AG09309 (cell line): ENCODE measurements around the gene EHBP1.

ENCODE experiments used
- DNase-seq: peaks from one replicate; pipeline ENCODE4 v3.0.0-alpha.2; 2010; ENCODE audit warnings: low read depth
- H3K4me3 ChIP-seq: 2 replicates; pipeline ENCODE4 v1.5.1; 2011; ENCODE audit warnings: mild to moderate bottlenecking, low read depth, low read length, moderate library complexity; ENCODE audit not compliant: control insufficient read depth
- CTCF ChIP-seq: IDR thresholded peaks from 2 replicates; pipeline ENCODE4 v1.5.1; 2011; ENCODE audit warnings: mild to moderate bottlenecking, low read depth, low read length, inconsistent platforms; ENCODE audit not compliant: insufficient read depth, control insufficient read depth; ENCODE audit errors: missing control alignments

Gene EHBP1

GRCh38 chr2:62713837-62714236 lies 8.3 kb downstream of the EHBP1 start:
- no peak for TF ChIP-seq CTCF
- no peak for DNase-seq
- H3K4me3 ChIP-seq = no peak overlapping the region

DNA sequence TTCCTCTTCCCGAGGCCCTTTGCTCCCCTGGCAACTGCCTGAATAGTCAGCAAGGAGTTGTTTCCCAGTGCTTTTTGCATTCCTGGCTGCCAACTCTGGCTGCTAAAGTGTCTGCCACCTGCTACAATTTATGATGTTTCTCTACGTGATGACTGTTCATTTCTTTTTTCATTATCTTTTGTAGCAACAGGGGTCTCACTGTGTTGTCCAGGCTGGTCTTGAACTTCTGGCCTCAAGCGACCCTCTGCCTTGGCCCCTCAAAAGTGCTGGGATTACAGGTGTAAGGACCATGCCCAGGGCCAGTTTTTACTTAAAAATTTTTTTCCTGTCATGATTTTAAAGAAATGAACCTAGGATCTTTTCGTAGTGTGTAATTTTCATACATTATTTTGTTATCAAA lies 11.3 kb downstream of the EHBP1 start:
- TF ChIP-seq CTCF = no peak
- DNase-seq = no peak
- H3K4me3 ChIP-seq = no peak overlapping the region

GRCh38 chr2:62717503-62718081 lies 12.1 kb downstream of the EHBP1 start:
- no peak overlapping the region for H3K4me3 ChIP-seq
- DNase-seq = no peak
- no peak for TF ChIP-seq CTCF

DNA sequence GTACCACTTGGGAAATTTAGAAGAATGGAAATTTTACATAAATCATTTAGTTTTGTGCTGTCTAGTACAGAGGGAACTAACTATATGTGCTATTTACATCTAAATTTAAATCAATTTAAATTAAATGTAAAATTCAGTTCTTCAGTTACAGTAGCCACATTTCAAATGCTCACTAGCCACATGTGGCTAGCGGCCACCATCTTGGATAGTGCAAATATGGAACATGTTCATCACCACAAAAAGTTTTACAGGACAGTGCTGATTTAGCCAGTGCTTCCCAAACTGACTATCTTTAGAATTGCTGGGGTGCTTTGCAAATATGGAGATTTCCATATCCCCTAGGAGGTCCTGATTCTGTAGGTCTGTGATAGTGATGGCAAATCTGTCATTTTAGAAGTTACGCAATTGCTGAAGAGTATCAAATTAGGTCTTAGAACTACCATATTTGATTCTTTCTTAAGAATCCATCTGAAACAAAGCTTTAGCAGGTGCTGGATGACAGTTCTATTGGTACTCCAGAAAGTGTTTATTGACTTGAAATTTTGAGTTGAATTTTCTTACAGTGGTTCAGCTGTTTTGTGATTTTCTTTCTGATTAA lies 12.8 kb downstream of the EHBP1 start:
- TF ChIP-seq CTCF = no peak
- no peak for DNase-seq

DNA sequence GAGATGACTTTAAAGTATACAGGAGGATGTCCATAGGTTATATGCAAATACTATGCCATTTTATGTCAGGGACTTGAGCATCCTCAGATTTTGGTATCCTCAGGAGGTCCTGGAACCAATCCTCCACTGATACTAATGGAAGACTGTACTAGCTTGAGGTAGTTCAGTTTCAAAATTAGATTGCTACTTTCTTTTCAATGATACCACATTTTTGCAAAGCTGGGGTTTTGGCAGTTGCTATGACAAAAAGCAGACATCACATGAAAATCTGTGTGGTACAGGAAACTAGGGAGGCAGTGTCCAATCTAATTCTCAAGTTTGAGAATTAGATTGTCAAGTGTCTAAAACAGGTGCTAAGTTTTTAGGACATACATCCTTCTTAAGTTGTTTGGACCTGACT lies 14.2 kb downstream of the EHBP1 start:
- DNase-seq = no peak
- no peak for TF ChIP-seq CTCF
- no peak overlapping the region for H3K4me3 ChIP-seq

More for the DNA sequence above, 12.8 kb downstream of the EHBP1 start:
- no peak overlapping the region for H3K4me3 ChIP-seq

DNA sequence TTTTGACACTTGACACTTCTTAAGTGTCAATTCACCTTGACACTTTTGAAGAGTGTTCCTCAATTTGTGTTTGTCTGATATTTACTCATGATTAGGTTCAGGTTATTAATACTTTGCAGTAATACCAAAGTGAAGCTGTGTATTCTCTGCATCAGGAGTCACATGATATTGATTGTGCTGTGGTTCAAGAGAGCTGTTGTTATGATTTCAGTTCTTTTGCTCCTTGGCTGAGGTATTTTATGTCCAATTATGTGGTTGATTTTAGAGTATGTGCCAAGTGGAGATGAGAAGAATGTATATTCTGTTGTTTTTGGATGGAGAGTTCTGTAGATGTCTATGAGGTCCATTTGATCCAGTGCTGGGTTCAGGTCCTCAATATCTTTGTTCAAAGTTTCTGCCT lies 17.2 kb downstream of the EHBP1 start:
- DNase-seq = no peak
- H3K4me3 ChIP-seq = no peak overlapping the region

More for the DNA sequence above, 17.2 kb downstream of the EHBP1 start:
- no peak for TF ChIP-seq CTCF
